OCI-M2 (cell line): ENCODE data around the gene LENG8.
A peak's percentile ranks its signal among the peaks of the same experiment; 100 is the strongest.
"Not testable (repeated sequence)": the region's sequence is repeated elsewhere in the genome, so short reads cannot be mapped to it uniquely, and the experiment has no call there.

Experiments
- DNase-seq: peaks from one replicate; lab custom pipeline; 2025; ENCODE audit not compliant: unreplicated experiment; lab: John Stamatoyannopoulos, UW

The LENG8 gene

DNA sequence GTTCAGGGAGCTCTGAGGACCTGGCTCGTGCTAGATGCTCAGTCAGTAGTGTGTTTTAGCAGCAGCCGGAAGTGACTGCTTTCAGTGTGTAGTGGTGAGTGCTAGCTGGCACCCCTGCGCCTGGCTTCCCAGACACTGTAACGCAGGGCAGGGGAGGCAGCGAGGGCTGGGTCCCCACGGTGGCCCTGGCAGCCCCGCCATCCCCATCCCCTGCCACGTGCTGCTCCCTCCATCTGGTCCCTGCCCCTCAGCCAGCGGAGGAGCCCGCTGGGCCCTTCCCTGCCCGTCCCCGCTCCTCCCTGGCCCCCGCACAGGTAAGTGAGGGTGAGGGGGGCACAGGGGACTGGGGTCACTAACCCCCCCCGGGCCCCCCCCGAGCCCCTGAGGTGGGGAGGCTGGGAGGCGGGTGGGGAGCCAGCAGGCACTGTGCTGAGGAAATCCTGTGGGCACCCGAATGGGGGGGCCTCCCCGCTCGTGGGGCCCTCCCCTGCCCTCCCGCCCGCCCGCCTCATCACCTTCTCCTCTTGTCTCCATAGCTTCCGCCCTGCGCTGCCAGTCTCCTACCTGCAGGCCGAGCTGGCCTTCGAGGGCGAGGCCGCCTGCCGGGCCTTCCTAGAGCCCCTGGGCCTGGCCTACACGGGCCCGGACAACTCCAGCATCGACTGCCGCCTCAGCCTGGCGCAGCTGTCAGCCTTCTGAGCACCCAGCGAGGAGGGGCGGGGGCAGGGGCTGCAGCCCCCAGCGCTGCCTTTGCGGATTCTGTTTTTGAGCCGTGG lies 11.4 kb downstream of the LENG8 start:
- no peak for DNase-seq

DNA sequence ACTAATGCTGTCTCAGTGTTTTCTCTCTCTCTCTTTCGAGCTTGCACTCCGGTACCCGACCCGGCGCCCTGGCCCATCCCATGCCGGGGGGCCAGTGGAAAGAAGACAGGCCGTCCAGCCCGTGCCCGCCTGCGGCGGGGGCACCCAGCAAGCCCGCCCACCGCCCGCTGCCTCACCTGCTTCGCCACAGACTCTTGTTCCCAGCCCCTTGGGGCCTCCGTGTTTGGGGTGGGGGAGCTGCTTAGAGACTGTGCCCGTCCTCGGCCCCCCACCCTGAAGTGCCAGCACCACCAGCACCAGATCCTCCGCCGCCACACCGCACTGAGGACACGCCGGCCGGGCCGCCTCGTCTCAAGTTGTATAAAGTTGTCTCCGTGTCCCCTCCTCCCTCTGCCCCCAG lies 12.2 kb downstream of the LENG8 start:
- DNase-seq, result no peak

GRCh38 chr19:54461613-54462012 lies 12.6 kb downstream of the LENG8 start:
- DNase-seq, result no peak

- no peak for DNase-seq
Measured at GRCh38 chr19:54462047-54462654, 13.2 kb downstream of the LENG8 start.

DNA sequence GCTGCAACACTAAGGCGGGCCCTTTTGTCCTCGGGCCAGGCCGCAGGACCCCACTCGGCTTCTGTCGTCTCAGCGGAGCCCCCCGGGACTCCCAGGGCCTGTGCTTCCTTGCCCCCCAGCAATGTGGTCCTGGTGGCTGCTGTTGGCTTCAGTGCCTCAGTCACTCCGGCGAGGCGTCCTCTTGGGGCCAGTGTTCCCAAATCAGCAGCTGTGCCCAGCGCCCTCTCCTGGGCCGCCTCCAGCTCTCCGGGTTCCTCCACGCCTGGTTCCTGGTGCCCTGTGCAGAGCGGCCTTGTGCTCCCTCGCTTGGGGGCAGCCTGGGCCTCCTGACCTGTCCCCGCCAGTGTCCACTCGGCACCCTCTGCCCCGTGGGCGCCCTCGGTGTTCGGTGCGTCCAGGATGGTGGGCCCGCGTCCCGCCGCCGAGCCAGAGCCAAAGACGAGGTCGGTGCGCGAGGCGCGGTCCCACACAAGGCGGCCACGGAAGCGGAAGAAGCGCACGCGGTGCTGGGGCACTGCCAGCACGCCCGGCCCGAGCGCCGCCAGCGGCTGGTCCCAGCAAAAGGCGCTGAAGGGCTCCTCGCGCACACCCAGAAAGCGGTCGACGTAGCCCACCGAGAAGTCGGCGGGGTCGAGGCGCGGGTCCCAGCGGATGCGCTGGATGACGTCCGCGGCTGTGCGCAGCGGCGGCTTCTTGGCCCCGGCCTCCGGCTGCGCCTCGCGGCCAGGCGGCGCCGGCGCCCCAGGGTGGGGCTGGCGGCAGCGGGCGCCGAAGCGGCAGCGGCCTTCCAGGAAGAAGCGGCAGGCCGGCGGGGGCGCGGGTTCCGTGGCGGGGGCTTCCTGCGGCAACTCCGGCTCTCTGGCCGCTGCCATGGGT lies 13.9 kb downstream of the LENG8 start:
- peak; percentile 25 for DNase-seq

DNA sequence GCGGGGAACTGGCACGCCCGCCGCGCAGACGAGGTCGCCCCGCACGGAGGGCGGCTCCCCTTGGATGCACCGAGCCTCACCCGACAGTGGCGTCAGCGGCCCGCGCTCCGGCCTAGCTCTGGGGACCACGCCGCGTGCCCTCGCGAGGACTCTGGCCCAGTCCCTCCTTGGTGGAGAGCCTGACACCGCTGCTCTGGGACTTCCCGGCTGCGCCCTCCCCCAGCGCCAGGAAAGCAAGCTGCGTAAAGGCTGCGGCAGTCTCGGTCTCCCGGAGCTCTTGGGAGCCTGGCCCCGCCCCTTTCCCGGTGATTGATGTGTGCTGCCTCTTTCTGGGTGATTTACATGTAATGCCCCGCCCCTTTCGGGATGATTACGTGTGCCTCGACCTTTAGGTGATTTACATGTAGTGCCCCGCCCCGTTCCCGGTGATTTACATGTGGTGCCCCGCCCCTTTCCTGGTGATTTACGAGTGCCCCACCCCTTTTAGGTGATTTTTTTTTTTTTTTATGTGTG lies 14.6 kb downstream of the LENG8 start, which contains the start of gene LENG9:
LENG9 (minus strand) TSS at position 248 of the 513 bp plus-strand sequence. CDS start 252 bp downstream, outside the sequence.
- peak; percentile 93 for DNase-seq

DNA sequence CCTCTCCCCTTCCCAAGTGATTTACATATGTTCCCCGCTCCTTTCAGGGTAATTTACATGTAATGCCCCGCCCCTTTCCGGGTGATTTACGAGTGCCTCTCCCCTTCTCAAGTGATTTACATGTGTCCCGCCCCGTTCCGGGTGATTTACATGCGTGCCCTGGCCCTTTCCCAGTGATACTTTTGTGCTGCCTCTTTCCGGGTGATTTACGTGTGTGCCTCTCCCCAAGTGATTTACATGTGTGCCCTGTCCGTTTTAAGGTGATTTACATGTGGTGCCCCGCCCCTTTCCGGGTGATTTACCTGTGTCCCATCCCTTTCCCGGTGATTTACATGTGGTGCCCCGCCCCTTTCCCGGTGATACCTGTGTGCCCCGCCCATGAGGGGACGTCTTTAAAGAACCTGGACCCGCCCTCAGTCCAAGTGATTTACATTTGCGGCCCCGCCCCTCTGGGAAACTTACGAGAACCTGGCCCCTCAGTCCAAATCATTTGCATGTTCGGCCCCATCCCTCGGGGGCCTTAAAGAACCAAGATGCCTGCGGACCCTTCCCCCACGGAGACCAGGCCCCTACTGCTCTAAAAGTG lies 15.1 kb downstream of the LENG8 start:
- DNase-seq, result peak; percentile 93

- DNase-seq, result peak; percentile 81
Measured at GRCh38 chr19:54464630-54465425, 15.8 kb downstream of the LENG8 start.

- no peak for DNase-seq
Measured at GRCh38 chr19:54465426-54466109, 16.6 kb downstream of the LENG8 start.

DNA sequence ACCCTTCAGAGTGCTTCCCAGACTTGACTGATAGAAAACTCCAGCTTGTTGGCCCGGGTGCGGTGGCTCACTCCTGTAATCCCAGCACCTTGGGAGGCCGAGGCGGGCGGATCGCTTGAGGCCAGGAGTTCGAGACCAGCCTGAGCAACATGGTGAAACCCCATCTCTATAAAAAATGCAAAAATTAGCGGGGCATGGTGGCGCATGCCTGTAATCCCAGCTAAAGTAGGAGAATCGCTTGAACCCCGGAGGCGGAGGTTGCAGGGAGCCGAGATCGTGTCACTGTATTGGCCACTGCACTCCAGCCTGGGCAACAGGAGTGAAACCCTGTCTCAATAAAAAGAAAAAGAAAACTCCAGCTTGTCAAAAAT lies 17.1 kb downstream of the LENG8 start:
- DNase-seq, result not testable (repeated sequence)

GRCh38 chr19:54469496-54469934 lies 20.5 kb downstream of the LENG8 start:
- no peak for DNase-seq

DNA sequence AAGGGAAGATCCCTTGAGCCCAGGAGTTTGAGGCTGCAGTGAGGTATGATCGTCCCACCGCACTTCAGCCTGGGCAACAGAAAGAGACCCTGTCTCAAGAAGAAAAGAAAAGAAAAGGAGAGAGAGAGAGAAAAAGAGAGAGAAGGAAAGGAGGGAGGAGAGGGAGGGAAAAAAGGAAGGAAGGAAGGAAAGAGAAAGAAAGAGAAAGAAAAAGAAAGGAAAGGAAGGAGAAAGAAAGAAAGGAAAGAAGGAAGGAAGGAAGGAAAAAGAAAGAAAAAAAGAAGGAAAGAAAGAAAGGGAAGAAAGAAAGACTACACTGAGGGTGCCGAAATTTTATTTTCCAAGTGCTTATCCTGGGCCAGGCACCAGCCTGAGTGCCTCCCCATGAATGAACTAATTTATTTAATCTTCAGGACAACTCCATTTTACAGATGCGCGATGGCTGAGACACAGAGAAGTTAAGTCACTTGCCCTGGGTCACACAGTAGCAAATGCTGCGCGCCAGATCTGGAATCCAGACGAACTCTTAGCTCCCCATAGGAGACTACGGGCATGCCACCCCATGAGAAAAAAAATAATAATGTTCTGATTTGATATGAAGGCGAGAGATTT lies 21.4 kb downstream of the LENG8 start:
- no peak for DNase-seq

GRCh38 chr19:54470991-54471782 lies 22.2 kb downstream of the LENG8 start:
- no peak for DNase-seq

- no peak for DNase-seq
Measured at GRCh38 chr19:54473071-54473891, 24.3 kb downstream of the LENG8 start, which contains the start of gene CDC42EP5. TSS of gene CDC42EP5 (minus strand) at chr19:54473296. CDS start at chr19:54465547, 7,749 bp downstream.

- DNase-seq, result no peak
Measured at GRCh38 chr19:54473892-54474372, 24.9 kb downstream of the LENG8 start.

DNA sequence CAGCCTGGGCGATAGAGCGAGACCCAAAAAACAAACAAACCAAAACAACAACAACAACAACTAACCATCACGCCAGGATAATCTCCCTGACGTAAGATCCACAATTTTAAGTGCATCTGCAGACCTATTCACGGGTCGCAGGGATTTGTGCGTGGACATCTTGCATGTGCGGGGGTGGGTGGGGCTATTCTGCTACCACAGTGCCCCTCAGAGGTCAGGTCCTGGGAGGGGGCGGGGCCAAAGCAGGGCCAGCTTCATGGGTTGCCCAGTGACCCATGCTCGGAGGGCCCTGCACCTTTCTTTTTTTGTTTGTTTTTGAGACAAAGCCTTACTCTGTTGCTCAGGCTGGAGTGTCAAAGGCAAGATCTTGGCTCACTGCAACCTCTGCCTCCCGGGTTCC lies 26.7 kb downstream of the LENG8 start:
- no peak for DNase-seq

DNA sequence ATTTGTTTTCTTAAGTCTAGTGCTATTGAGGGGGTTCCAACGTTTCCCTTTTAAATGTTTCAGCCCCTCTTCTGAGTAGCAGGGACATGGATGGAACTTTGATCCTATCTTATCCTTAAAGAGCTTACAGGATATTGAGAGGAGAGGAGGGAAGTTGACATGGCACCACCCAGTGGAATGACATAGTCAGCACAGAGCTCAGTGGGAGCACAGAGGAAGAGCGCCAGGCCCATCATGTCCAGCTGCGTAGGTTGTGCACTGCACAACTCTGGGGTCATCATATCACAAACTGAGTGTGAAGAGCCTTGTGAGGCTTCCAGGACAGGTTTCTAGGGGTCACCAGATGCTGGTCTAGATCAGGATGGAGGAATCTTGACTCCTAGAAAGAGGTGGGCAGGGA lies 28.7 kb downstream of the LENG8 start:
- DNase-seq, result no peak
